ENCODE data around the gene RNU7-1. TPM values are rescaled to one million over a fixed set of nuclear protein-coding genes. Genes with fewer than 3 reads are reported as not detected.

The RNU7-1 gene
- total RNA-seq: not detected in 2 replicates

DNA sequence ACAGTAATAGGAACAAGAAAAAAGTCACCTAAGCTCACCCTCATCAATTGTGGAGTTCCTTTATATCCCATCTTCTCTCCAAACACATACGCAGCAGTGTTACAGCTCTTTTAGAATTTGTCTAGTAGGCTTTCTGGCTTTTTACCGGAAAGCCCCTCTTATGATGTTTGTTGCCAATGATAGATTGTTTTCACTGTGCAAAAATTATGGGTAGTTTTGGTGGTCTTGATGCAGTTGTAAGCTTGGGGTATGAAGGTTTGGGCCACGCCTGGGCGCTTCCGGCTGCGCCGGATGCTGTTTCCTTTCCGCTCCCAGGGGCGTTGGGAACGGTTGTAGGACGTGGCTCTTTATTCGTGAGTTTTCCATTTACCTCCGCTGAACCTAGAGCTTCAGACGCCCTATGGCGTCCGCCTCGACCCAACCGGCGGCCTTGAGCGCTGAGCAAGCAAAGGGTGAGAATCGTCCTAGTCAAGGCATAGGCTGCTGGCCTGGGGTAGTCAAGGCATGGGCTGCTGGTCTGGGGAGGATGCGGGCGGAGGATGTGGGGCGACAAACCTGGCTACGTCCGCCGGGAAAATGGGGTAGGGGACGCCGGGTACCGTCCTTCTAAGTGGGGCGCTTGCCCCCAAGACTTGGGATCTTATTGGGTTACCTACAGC, at the start of gene RNU7-1, which contains the start of gene C12orf57:
RNU7-1 (plus strand) TSS at position 95 of the 659 bp plus-strand sequence.
C12orf57 (plus strand) TSS at position 301 of the 659 bp plus-strand sequence; CDS start at position 401, 100 bp downstream.
- H3K27ac ChIP-seq (ENCODE audit: low read depth, low read length): peak within 1 kb of the TSS; percentile 82
- peaks cover 7% of the 10 kb centered on the region for H3K79me2 ChIP-seq (ENCODE audit: insufficient read depth, low read length)
- H3K4me1 ChIP-seq (ENCODE audit: insufficient read depth, low read length): peaks cover 20% of the 10 kb centered on the region
- no peaks in the 10 kb centered on the region for H3K9me3 ChIP-seq (ENCODE audit: low read depth, low read length)
- H3K36me3 ChIP-seq (ENCODE audit: insufficient read depth, low read length): peaks cover 38% of the 10 kb centered on the region
- TF ChIP-seq, protein P1, sequence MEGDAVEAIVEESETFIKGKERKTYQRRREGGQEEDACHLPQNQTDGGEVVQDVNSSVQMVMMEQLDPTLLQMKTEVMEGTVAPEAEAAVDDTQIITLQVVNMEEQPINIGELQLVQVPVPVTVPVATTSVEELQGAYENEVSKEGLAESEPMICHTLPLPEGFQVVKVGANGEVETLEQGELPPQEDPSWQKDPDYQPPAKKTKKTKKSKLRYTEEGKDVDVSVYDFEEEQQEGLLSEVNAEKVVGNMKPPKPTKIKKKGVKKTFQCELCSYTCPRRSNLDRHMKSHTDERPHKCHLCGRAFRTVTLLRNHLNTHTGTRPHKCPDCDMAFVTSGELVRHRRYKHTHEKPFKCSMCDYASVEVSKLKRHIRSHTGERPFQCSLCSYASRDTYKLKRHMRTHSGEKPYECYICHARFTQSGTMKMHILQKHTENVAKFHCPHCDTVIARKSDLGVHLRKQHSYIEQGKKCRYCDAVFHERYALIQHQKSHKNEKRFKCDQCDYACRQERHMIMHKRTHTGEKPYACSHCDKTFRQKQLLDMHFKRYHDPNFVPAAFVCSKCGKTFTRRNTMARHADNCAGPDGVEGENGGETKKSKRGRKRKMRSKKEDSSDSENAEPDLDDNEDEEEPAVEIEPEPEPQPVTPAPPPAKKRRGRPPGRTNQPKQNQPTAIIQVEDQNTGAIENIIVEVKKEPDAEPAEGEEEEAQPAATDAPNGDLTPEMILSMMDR (IDR thresholded peaks at IDR 0.05; ENCODE audit: extremely low read depth, low read depth, low read length): no peak
- H3K4me2 ChIP-seq (ENCODE audit: insufficient read depth, low read length): peak within 1 kb of the TSS; percentile 95
- peak within 1 kb of the TSS; percentile 72 for H2AFZ ChIP-seq (ENCODE audit: low read length)
- DNase-seq (ENCODE audit: insufficient read length, low spot score, missing footprints): peak; percentile 95
- H3K4me3 ChIP-seq (ENCODE audit: insufficient read depth, low read length): peak within 1 kb of the TSS; percentile 88
- H4K20me1 ChIP-seq (ENCODE audit: insufficient read depth, low read length): no peaks in the 10 kb centered on the region
- no peaks in the 10 kb centered on the region for H3K27me3 ChIP-seq (ENCODE audit: insufficient read depth, low read length)

DNA sequence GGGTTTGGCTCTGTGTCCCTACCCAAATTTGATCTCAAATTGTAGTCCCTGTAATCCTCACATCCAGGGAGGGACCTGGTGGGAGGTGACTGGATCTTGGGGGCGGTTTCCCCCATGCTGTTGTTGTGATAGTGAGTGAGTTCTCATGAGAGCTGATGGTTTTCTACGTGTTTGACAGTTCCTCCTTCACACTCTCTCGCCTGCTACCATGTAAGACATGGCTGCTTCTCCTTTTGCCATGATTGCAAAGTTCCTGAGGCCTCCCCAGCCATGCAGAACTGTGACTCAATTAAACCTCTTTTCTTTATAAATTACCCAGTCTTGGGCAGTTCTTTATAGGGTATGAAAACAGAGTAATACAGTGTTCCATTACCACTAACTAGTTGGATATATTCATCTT, 49.3 kb upstream of the RNU7-1 start:
- Histone ChIP-seq H3K79me2 (ENCODE audit: insufficient read depth, low read length) (no peaks in the 10 kb centered on the region), H2AFZ (ENCODE audit: low read length) (no peak overlapping the region), H3K9me3 (ENCODE audit: low read depth, low read length) (no peaks in the 10 kb centered on the region), H4K20me1 (ENCODE audit: insufficient read depth, low read length) (no peaks in the 10 kb centered on the region), H3K4me3 (ENCODE audit: insufficient read depth, low read length) (no peak overlapping the region), H3K4me2 (ENCODE audit: insufficient read depth, low read length) (no peak overlapping the region), H3K27ac (ENCODE audit: low read depth, low read length) (no peak overlapping the region), H3K36me3 (ENCODE audit: insufficient read depth, low read length) (no peaks in the 10 kb centered on the region), H3K4me1 (ENCODE audit: insufficient read depth, low read length) (peaks cover 11% of the 10 kb centered on the region), H3K27me3 (ENCODE audit: insufficient read depth, low read length) (no peaks in the 10 kb centered on the region)
- TF ChIP-seq, protein P1 (IDR thresholded peaks at IDR 0.05; ENCODE audit: extremely low read depth, low read depth, low read length): no peak
- DNase-seq (ENCODE audit: insufficient read length, low spot score, missing footprints): no peak

DNA sequence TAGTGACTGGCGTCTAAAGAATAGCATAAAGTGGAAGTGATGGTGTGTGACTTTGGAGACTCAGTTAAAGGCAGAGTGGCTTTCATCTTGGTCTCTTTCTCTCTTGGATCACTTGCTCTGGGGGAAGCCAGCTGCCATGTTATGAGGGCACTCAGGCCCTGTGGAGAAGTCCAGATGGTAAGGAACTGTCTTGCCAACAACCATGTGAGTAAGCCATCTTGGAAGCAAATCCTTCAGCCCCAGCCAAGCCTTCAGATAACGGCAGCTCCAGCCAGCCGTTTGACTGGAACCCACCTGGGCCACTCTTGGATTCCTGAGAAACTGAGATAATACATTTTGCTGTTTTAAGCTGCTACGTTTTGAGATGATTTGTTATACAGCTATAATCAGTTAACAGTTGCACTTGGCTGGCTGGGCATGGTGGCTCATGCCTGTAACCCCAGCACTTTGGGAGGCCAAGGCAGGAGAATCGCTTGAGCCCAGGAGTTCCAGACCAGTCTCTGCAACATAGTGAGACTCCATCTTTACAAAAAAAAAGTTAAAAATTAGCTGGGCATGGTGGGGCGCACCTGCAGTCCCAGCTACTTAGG, 46.7 kb upstream of the RNU7-1 start:
- no peak overlapping the region for H3K4me2 ChIP-seq (ENCODE audit: insufficient read depth, low read length)
- H4K20me1 ChIP-seq (ENCODE audit: insufficient read depth, low read length): no peaks in the 10 kb centered on the region
- no peaks in the 10 kb centered on the region for H3K9me3 ChIP-seq (ENCODE audit: low read depth, low read length)
- H3K27ac ChIP-seq (ENCODE audit: low read depth, low read length): no peak overlapping the region
- no peak overlapping the region for H3K4me3 ChIP-seq (ENCODE audit: insufficient read depth, low read length)
- H2AFZ ChIP-seq (ENCODE audit: low read length): no peak overlapping the region
- H3K27me3 ChIP-seq (ENCODE audit: insufficient read depth, low read length): no peaks in the 10 kb centered on the region
- TF ChIP-seq, protein P1 (IDR thresholded peaks at IDR 0.05; ENCODE audit: extremely low read depth, low read depth, low read length): no peak
- no peak for DNase-seq (ENCODE audit: insufficient read length, low spot score, missing footprints)
- peaks cover 3% of the 10 kb centered on the region for H3K4me1 ChIP-seq (ENCODE audit: insufficient read depth, low read length)
- H3K79me2 ChIP-seq (ENCODE audit: insufficient read depth, low read length): no peaks in the 10 kb centered on the region
- H3K36me3 ChIP-seq (ENCODE audit: insufficient read depth, low read length): no peaks in the 10 kb centered on the region

DNA sequence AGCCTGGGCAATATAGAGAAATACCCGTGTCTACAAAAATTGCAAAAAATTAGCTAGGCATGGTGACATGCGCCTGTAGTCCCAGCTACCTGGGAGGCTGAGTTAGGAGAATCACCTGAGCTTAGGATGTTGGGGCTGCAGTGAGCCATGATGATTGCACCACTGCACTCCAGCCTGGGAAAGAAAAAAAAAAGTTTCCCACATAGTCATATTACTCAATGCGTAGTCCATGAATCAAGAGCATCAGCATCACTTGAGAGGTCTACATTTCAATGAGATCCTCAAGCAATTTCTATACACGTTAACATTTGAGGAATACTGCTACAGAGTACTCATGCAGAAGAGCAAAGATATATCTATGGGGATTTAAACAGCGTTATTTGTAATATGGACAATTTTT, 44.2 kb upstream of the RNU7-1 start:
- no peak for DNase-seq (ENCODE audit: insufficient read length, low spot score, missing footprints)
- Histone ChIP-seq H3K4me1 (ENCODE audit: insufficient read depth, low read length) (peaks cover 3% of the 10 kb centered on the region), H3K27ac (ENCODE audit: low read depth, low read length) (no peak overlapping the region), H3K27me3 (ENCODE audit: insufficient read depth, low read length) (no peaks in the 10 kb centered on the region), H3K4me3 (ENCODE audit: insufficient read depth, low read length) (no peak overlapping the region), H3K9me3 (ENCODE audit: low read depth, low read length) (no peaks in the 10 kb centered on the region), H3K79me2 (ENCODE audit: insufficient read depth, low read length) (no peaks in the 10 kb centered on the region), H4K20me1 (ENCODE audit: insufficient read depth, low read length) (no peaks in the 10 kb centered on the region), H3K36me3 (ENCODE audit: insufficient read depth, low read length) (no peaks in the 10 kb centered on the region), H3K4me2 (ENCODE audit: insufficient read depth, low read length) (no peak overlapping the region), H2AFZ (ENCODE audit: low read length) (no peak overlapping the region)
- TF ChIP-seq, protein P1 (IDR thresholded peaks at IDR 0.05; ENCODE audit: extremely low read depth, low read depth, low read length): no peak

All from osteoblast (primary cell).